ENCODE data around the gene RASA4.
"Not testable (repeated sequence)": the region's sequence is repeated elsewhere in the genome, so short reads cannot be mapped to it uniquely, and the experiment has no call there.

Gene RASA4

DNA sequence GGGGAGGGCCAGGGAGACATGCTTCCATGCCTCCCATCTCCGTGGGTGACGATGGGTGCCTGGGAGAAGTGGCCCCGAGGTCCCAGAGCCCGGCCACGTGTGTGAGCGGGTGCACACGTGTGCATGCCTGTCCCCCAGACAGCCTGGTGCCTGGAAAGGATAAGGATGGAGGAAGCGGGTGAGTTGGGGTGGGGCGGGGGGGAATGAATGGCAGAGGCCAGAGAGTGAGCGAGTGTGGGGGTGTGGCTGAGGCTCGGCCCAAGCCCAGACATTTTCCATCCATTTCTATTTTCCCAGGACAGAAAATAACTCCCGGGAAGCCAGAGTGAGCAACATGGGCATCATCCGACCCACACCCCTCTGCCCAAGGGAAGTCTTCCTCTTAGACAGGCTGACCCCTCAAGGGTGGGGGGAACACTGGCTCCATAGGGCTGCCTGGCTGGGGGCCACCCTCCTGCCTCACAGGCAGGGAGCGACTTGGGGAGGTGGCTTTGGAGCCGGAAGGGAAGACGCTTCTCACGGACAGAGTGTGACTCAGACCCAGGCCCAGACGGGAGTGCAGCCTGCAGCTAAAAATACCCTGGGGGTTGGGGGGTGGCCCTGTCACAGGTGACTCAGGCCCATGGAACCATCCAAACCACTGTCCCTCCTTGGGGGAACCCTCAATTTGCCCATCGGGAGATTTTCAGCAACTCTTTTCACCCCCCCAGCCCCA lies 12.0 kb downstream of the RASA4 start:
- not testable (repeated sequence) for DNase-seq

DNA sequence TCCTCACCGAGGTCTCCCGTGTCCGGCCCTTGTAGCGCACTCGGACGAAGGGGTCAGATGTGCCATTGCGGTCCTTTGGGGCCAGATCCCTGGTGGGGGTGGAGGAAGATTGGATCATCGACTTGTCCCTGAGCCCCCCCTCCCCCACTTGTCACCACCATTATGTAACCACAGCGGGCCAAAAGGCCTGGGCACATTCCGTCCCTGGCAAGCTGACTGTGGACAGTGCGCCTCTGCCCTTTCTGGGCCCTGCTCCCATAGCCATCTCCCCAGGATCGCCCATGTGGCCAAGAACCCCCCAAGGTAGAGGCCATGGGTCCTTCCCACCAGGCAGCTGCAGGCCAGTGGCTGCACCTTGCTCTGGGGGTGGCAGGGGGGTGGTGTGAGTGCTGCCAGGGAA lies 14.2 kb downstream of the RASA4 start:
- DNase-seq = not testable (repeated sequence)

DNA sequence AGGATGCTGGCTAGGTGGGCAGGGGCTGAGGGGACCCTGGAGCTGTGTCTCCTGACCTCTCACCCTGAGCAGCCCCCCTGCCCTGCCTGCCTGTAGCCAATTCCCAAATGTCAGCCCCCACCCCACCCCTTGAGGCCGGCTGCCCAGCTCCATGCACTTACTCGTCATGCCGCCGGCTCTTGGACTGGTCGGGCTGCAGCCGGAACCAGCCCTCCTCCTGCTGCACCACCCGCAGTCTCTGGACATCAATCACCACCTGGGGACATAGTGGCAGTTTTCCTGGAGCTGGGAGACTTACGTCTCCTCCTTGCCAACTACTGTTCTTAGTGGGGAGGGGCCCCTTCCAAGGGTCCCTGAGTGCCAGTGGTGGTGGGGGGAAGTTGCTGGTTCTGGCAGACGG lies 16.9 kb downstream of the RASA4 start:
- DNase-seq = not testable (repeated sequence)

DNA sequence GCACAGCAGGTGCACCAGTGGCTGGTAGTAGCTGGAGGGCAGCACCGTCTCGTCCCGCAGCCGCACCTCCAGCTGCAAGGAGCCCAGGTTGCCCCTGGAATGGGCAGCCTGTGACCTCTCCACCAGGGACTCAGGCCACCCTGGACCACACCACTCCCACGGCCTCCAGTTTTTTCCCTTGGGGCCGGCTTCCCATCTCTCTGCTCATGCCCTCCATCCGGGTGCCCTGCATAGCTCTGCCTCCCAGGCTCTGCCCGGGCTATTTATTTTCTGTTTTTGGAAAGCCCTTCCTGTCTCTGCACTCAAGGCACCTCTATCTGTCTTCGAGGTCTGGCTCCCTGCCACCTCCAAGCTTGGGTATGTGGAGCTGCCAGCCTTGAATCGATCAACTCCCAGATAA lies 20.5 kb downstream of the RASA4 start:
- not testable (repeated sequence) for DNase-seq

DNA sequence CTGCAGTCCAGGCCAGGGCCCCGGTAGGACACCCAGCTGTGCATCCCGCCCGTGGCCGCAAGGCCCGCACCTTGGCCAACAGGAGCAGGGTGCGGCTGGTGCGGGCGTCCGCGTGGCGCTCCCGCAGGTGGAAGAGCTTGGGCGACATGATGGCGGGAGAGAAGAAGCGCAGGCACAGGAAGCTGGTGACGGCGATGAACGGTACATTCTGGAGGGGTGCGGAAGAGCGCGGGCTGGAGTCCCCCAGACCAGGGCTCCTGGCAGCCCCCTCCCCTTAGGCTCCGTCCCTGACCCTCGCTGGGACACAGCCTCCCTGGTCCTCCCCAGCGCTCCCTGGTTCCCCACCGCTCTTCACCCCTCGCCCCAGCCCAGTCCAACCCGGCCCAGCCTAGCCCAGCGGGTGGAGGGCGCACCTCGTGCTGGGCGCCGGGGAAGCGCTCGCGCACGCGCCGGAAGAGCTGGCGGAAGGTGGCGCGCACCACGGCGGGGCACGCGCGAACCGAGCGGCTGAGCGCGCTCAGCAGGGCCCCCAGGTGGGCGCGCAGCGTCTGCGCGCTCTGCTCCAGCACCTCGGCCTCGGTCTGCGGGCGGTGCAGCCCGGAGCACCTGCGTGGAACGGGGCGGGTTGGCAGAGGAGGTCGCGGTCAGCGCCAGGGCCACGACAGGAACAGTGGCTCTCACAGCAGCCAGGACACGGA lies 22.8 kb downstream of the RASA4 start:
- not testable (repeated sequence) for DNase-seq

DNA sequence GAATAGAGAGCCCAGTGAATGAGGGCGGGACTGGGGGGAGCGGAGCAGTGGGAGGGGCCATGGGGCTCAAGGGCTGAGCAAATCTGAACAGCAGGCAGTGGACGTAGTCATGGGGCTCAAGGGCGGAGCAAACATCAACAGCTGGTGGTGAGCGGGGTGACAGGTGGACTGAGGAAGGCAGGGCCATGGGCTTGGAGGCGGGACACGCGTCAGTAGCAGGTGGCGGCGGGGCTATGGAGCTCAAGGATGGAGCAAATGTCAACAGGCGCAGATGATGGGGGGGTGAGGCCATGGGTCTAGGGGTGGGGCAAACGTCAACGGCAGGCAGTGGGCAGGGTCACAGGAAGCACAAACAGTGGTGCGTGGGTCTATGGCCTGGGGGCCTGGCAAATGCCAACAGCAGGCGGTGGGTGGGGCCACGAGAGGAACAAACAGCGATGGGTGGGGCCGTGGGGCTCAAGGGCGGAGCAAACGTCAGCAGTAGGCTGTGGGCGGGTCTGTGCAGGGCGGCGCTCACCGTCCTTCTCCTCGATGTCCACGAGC lies 24.0 kb downstream of the RASA4 start:
- DNase-seq = peak; percentile 30

DNA sequence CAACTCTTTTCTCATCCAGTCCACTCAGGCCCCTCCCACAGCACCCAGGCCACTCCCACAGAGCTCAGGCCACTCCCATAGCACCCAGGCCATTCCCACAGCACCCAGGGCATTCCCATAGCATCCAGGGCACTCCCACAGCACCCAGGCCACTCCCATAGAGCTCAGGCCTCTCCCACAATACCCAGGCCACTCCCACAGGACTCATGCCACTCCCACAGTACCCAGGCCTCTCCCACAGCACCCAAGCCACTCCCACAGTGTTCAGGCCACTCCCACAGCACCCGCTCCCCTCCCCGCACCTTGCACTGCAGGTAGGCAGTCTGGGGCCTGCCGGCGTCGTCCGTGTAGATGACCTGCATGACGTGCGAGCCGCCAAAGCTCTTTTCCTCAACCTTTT lies 26.7 kb downstream of the RASA4 start:
- DNase-seq = not testable (repeated sequence)

DNA sequence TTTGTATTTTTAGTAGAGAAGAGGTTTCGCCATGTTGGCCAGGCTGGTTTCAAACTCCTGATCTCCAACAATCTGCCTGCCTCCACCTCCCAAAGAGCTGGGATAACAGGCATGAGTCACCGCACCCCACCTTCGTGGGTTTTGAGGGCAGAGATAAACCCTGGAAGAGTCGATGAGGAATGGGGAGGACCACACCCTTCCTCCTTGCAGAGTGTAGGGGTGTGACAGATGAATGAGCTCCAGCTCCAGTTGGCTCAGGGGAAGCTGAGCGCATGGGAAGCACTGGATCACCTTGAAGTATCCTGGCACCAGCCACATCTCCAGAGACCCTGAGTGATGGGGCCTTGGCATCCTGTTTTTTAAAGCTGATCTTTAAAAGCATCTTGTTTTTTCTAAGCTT lies 33.1 kb downstream of the RASA4 start:
- DNase-seq = not testable (repeated sequence)

DNA sequence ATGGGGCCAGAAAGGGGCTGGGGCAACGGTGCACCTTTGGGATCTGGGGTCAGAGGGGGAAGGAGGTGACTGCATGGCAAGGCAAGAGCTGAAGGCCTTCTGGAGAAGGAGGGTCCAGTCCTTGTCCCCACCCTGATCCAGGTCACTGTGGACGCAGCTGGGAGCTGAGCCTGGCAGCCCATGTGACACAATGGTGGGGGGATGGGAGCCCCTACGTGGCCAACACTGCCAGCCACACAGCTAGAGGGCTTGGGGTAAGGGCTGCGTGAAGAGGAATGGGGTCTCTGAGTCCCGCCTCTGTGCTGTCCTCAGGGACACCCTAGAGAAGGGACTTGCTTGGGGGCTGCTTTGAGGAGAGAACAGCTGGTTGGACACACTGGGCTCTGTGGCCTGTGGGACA lies 34.8 kb downstream of the RASA4 start:
- DNase-seq = not testable (repeated sequence)

DNA sequence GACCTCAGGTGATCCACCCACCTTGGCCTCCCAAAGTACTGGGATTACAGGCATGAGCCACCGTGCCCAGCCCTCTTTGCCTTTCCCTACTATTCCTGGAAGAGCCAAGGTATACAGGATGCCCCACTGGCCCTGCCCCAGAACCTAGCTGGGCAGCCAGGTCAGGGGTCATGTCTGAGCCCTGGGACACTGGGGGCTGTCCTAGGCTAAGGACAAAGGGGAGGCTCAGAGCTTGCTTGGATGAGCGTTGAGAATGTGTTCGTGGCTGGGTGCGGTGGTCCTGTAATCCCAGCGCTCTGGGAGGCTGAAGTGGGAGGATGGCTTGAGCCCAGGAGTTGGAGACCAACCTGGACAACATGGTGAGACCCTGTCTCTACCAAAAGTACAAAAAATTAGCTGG lies 38.1 kb downstream of the RASA4 start:
- not testable (repeated sequence) for DNase-seq

DNA sequence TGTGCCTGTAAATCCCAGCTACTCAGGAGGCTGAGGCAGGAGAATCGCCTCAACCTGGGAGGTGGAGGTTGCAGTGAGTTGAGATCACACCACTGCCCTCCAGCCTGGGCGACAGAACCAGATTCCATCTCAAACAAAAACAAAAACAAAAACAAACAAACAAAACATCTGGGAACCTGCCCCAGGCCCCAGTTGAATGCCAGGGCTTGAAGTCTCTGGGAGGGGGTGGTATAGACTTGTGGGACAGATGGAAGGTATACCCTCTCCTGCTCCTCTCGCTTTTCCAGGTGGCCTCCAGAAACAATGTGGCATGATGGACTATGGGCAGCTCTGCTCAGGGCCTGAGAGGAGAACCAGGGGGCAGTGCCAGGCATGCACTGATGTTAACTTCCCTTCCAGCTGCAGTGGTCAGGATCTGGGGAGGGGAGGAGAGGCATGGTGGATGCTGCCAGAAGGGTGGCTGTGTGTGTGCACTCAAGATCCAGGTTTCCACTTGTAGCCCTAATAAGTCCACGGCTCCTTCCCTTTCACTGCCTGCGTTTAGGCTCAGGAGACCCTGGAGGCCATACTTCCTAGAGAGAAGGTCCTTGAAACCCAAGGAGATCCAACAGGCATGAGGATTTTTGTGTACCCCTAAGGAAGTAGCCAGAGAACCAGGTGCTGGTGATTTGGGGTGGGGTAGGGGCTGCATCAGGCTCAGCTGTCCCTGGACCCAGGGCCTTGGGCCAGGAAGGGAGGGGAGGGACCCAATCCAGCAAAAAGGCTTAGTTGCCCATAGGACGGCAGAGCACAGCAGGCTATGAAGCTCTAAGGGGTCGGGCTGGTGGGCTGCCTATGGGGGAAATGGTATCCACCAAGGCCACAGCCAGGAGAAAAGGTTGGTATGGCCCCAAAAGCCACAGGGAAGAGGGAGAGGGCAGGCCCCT lies 39.0 kb downstream of the RASA4 start:
- not testable (repeated sequence) for DNase-seq

DNA sequence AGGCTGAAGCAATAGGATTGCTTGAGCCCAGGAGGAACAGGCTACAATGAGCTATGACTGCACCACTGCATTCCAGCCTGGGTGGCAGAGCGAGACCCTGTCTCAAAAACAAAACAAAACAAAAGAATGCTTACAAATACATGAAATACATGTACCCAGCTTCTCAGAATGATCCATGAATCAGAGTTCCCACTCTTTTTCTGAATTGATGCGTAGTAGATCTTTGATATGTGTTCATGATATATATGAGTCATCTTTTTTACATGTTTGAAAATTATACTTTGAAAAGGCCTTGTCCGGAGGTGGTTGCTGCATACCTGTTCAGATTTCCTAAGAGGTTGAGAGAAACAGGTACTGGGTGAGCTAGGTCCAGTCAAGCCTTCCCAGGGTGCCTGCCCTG lies 40.2 kb downstream of the RASA4 start:
- not testable (repeated sequence) for DNase-seq

DNA sequence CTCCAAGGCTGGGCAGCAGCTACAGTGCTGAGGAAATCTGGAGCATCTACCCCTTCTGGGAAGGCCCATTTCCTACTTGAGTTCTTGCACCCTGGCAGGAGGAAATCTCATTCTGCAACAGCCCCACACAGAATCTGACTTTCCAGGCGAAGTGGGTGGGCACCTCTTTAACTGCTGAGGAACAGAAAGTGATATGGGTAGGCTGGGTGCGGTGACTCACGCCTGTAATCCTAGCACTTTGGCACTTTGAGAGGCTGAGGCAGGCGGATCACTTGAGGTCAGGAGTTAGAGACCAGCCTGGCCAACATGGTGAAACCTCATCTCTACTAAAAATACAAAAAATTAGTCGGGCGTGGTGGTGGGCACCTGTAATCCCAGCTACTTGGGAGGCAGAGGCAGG lies 41.9 kb downstream of the RASA4 start:
- DNase-seq = not testable (repeated sequence)

DNA sequence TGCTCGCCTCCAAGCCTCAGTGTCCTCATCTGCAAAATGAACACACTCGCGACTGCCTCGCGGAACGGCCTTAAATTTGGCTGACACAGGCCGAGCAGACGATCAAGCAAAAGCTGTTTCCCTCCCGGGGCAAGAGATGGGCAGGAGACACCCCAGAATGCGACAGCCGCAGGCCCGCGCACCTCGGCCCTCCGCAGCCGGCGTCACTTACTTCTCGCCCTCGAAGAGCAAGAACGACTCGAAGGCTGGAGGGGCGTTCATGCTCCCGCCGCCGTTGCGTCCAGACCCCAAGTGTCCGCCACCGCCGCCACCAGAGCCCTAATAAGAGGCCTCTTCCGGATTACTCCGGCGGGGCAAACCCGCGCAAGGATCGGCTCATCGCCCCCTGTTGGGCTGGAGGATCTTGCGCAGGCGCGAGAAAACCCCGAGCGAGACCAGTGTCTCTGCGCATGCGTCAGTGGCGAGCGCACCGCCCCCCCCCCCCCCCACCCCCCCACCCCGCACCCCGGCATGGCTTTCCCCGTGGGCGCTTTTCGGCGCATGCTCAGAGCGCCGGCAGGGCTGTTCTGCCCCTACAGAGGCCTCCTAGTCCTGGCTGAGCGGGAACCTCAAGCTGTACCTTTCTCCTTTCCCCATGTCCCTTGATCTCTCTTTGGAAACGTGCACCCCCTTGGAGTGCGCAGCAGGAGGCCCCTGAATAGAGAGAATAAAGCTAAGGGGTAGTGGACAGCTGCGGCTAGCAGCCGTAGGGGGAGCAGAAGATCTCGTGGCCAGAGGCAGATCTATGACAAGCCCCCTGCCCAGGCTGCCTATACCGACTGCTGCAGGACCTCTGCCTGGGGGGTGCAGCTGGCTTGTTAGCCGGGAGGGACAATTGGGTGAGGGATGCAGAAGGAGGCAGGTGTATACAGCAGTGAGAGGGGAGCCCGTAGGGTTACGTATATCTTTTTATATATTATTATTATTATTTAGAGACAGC lies 44.0 kb downstream of the RASA4 start, which contains the start of gene POLR2J3:
POLR2J3 (minus strand) TSS at position 323 of the 979 bp plus-strand sequence; CDS start at position 261, 62 bp downstream.
- peak; percentile 99 for DNase-seq

DNA sequence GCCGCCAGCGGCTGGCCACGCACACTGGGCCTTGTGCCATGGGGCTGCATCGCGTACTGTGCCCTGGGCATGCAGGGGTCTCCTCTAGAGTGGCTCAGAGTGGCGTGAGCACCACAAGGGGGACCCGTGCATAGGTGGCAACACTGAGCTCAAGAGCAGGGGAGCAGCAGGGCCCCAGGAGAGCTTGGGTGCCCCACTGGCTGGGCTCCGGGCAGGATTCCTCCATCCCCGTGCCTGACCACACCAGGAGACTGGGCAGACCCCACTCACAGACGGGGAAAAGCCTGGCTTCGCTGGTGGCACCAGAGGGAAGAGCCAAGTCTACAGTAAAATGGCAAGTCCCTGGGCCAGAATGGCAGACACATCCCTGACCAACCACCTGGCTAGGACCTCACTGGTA lies 47.9 kb downstream of the RASA4 start:
- not testable (repeated sequence) for DNase-seq

DNA sequence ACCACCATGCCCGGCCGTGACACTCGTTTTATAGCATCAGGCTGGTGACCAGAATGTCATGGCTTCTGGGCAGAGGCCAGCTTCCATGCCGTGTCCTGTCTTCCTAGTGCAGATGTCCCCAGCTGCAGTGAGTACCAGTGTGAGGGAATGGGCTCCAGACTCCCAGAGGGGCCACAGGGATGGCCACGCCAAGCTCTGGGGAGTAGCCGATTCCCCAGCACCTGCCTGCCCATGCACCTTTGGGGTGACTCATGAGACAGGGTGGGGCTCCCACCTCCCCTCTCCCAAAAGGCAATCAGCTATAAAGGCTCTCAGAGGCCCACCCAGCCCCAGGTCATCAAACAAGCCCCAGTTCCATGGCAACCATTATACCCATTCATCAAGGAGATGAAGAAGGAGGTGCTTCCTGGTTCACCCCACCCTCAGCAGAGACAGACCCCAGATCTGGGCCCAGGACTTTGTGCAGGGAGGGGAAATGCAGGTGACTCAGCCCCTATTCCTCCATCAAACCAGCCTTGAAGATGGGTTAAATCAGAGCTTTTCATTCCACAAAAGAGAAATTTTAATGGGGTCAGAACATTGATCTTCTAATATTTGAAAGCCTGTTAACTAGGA lies 65.6 kb downstream of the RASA4 start, which contains the start of gene SPDYE2:
SPDYE2 (plus strand) TSS at position 419 of the 615 bp plus-strand sequence. CDS start 2,030 bp downstream, outside the sequence.
- not testable (repeated sequence) for DNase-seq

DNA sequence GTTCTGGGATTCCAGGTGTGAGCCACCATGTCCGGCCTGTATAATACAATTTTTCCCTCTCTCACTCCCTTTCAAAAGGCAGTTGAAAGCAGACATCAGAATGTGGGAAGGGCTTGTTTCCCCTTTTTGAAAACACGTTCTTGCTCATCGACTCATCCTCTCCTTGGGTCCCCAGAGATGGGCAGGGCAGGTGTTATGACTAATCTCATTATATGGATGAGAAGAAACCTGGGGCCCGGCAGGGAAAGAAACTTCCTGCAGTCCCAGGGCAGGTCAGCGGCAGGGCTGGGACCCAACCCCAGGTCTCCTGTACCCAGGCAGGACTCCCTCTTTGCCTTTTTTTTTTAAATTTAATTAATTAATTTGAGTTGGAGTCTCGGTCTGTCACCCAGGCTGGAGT lies 70.2 kb downstream of the RASA4 start:
- not testable (repeated sequence) for DNase-seq

DNA sequence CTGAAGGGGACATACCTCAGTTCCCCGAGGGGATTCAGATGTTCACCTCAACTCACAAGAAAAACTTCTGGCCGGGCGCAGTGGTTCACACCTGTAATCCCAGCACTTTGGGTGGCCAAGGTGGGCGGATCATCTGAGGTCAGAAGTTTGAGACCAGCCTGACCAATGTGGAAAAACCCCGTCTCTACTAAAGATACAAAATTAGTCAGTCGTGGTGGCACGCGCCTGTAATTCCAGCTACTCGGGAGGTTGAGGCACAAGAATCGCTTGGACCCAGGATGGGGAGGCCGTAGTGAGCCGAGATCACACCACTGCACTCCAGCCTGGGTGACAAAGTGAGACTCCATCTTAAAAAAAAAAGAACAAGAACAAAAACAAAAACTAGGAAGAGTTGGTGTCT lies 71.3 kb downstream of the RASA4 start:
- DNase-seq = not testable (repeated sequence)

DNA sequence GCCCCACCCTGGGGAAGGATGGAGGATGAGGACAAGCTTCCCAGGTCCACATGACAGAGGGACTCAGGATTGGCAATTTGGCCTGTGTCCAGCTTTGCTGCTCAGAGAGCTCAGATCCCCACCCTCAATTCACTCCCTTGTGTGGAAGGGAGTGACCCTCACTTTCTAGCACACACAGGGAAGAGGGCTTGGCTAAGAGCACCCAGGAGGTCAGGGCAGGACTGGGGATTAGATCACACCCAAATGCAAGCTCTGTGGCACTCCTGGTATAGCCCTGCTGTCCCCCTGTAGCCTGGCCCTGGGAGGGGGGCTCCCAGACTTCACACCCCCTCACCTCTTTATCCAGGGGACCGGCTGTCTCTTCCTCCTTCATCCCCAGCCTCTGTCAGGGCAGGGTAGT lies 72.2 kb downstream of the RASA4 start:
- DNase-seq = not testable (repeated sequence)

DNA sequence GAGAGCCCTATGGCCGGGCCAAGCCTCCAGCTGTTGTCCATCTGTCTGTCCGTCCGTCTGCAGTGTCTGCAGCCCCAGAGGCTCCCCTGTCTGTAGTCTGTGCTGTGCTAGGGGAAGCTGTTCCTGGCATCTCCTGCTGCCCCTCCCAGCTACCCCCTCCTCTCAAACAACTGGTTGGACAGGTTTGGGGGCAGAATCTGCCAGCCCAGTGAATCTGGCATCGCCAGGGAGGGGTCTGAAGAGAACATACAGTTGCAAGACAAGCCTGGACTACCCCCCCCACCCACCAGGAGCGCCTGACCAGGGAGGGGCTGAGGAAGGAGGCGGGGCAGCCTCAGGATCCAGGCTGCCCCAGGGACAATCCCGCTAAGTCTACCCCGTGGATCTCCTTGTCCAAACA lies 73.0 kb downstream of the RASA4 start, which contains the start of gene UPK3BL2:
UPK3BL2 (minus strand) TSS at position 101 of the 400 bp plus-strand sequence; CDS start at position 41, 60 bp downstream.
- not testable (repeated sequence) for DNase-seq

DNA sequence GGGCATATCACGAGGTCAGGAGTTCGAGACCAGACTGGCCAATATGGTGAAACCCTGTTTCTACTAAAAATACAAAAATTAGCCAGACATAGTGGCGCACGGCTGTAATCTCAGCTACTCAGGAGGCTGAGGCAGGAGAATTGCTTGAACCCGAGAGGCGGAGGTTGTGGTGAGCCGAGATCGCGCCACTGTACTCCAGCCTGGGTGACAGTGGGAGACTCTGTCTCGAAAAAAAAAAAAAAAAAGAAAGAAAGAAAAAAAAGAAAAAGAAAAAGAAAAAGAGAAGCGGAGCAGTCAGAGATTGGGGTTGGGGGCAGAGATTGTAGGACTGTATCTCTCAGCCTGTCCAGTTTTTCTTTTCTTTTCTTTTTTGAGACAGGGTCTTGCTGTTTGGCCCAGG lies 73.8 kb downstream of the RASA4 start:
- not testable (repeated sequence) for DNase-seq

Data from central memory CD4-positive, alpha-beta T cell (primary cell).